Natural killer cell (primary cell): ENCODE results near the gene ITGAX. TPM values are rescaled to one million over a fixed set of nuclear protein-coding genes. Genes with fewer than 3 reads are reported as not detected.

Source experiments
- ATAC-seq, 3 donors: fragments of 150-1000 bp in 2 of 3; fragments of 200-7000 bp in 1 of 3; cut with Tn5 transposase; 1 replicate in 1 of 3; 2 replicates in 2 of 3; pipeline ENCODE4 v1.10.0; 2021; ENCODE audit warnings: mild to moderate bottlenecking in 2 of 3, moderate library complexity in 2 of 3
- DNase-seq, 2 donors: peaks; one replicate each; pipeline versions ENCODE4 v3.0.0 to v3.0.0-alpha.2; 2013 to 2021; ENCODE audit warnings: mixed read lengths in 1 of 2
- H3K27ac ChIP-seq: one replicate; pipeline ENCODE4 v1.5.1; 2013; ENCODE audit warnings: mild to moderate bottlenecking, low read length
- H3K27me3 ChIP-seq: one replicate; pipeline ENCODE4 v1.6.1; 2013; ENCODE audit warnings: low read length; ENCODE audit not compliant: control insufficient read depth, insufficient read depth
- H3K36me3 ChIP-seq: one replicate; pipeline ENCODE4 v1.6.1; 2013; ENCODE audit warnings: low read length; ENCODE audit not compliant: control insufficient read depth, insufficient read depth
- H3K4me1 ChIP-seq: one replicate; pipeline ENCODE4 v1.6.1; 2013; ENCODE audit warnings: low read length; ENCODE audit not compliant: control insufficient read depth, insufficient read depth
- H3K4me3 ChIP-seq: one replicate; pipeline ENCODE4 v1.5.1; 2013; ENCODE audit warnings: low read length
- H3K9me3 ChIP-seq: one replicate; pipeline ENCODE4 v1.6.1; 2013; ENCODE audit warnings: low read length; ENCODE audit not compliant: control insufficient read depth, insufficient read depth
- H3K27ac Mint-ChIP-seq, 2 donors: one replicate each; pipeline ENCODE4 v1.8.0; 2022; ENCODE audit warnings: mild to moderate bottlenecking in 2 of 2, mixed read lengths in 2 of 2, moderate library complexity in 1 of 2
- H3K27me3 Mint-ChIP-seq, 2 donors: one replicate each; pipeline ENCODE4 v1.8.0; 2022; ENCODE audit warnings: low read depth in 2 of 2, mixed read lengths in 2 of 2
- H3K36me3 Mint-ChIP-seq: one replicate; pipeline ENCODE4 v1.8.0; 2022; ENCODE audit warnings: mixed read lengths
- H3K4me1 Mint-ChIP-seq, 2 donors: one replicate each; pipeline ENCODE4 v1.8.0; 2022; ENCODE audit warnings: mixed read lengths in 2 of 2
- H3K4me3 Mint-ChIP-seq: one replicate; pipeline ENCODE4 v1.8.0; 2022; ENCODE audit warnings: mild to moderate bottlenecking, moderate library complexity, mixed read lengths
- H3K9me3 Mint-ChIP-seq, 2 donors: one replicate each; pipeline ENCODE4 v1.8.0; 2022; ENCODE audit warnings: mixed read lengths in 2 of 2
- WGBS: methylation state at CpG from one replicate; pipeline ENCODE4 v1.1.7; 2013; ENCODE audit warnings: missing lambda C conversion rate; ENCODE audit not compliant: insufficient coverage; 5-methylcytosine and 5-hydroxymethylcytosine counted together
- intact Hi-C: fragments of 100-400 bp; cut with micrococcal nuclease; formaldehyde crosslinking; loops from one replicate; pipeline ENCODE4 v1.14.2; 2022
- total RNA-seq, 4 donors: library from RNA; stranded (reverse); fragments of 120-200 nt in 1 of 4; gene quantifications; one replicate each; pipeline versions ENCODE4 v1.2.3 to v1.2.4, GENCODE V29; 2013 to 2022
- TF ChIP-seq, protein P1 (sequence below): fragments of 200-600 bp; IDR thresholded peaks from one replicate; pipeline ENCODE4 v1.8.0; 2022; ENCODE audit warnings: antibody characterized with exemption

ITGAX gene
- total RNA-seq, 3 donors from 2014 or later (not counting 1 experiment from before 2014, with no cell fraction given): 224 to 249 (median 233) TPM

DNA sequence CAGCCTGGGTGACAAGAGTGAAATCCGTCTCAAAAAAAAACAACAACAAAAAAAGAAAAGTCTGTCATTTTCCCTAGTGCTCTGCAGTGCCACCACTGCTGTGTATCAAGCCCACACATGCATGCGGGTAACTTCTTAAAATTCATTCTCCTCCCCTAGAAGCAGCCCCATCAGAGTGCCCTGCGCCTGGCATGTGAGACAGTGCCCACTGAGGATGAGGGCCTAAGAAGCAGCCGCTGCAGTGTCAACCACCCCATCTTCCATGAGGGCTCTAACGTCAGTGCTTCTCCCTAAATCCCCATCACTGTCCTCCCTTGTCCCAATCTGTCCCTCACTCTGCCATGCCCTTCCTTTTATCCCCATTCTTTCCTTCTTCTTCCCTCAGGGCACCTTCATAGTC is 62.9 kb downstream of the ITGAX start:
- Histone ChIP-seq H3K27me3 (no peaks in the 10 kb centered on the region), H3K27ac (no peak overlapping the region), H3K4me1 (peaks cover 92% of the 10 kb centered on the region), H3K4me3 (no peak overlapping the region), H3K9me3 (no peaks in the 10 kb centered on the region), H3K36me3 (no peaks in the 10 kb centered on the region)
- intact Hi-C loops: no loop called here
- TF ChIP-seq, protein P1, sequence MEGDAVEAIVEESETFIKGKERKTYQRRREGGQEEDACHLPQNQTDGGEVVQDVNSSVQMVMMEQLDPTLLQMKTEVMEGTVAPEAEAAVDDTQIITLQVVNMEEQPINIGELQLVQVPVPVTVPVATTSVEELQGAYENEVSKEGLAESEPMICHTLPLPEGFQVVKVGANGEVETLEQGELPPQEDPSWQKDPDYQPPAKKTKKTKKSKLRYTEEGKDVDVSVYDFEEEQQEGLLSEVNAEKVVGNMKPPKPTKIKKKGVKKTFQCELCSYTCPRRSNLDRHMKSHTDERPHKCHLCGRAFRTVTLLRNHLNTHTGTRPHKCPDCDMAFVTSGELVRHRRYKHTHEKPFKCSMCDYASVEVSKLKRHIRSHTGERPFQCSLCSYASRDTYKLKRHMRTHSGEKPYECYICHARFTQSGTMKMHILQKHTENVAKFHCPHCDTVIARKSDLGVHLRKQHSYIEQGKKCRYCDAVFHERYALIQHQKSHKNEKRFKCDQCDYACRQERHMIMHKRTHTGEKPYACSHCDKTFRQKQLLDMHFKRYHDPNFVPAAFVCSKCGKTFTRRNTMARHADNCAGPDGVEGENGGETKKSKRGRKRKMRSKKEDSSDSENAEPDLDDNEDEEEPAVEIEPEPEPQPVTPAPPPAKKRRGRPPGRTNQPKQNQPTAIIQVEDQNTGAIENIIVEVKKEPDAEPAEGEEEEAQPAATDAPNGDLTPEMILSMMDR: no peak
- Mint-ChIP-seq H3K4me1 (peaks cover 80 to 84% of the 10 kb centered on the region in 2 donors), H3K9me3 (no peaks in the 10 kb centered on the region), H3K27ac (no peak overlapping the region), H3K27me3 (no peaks in the 10 kb centered on the region), H3K4me3 (peak overlapping the region; percentile 67), H3K36me3 (no peaks in the 10 kb centered on the region)
- DNase-seq (no peak), ATAC-seq (no peak)
- 89% methylated on average over 5 of the region's 5 CpGs for WGBS

DNA sequence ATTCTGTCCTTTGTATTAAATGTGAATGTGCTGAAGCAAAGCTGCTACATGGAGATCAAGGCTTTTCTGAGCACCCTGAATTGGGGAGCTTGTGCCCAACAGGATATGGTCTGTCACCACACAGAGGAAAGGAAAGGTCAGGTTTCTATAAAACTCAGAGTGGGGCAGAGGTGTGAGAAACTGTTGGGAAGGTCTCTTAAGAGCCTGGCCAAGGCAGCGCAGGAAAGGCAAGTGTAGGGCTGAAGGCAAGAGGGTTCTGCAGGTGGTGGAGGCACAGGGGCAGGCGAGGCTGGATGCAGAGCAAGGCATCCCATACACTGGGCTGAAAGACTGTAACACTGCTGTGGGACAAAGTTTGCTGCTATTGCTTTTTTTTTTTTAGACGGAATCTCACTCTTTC is 65.1 kb downstream of the ITGAX start:
- peak; percentile 44 to 64 (median 57) for ATAC-seq
- peaks cover 71 to 76% of the 10 kb centered on the region in 2 donors for H3K4me1 Mint-ChIP-seq
- no peaks in the 10 kb centered on the region for H3K9me3 Mint-ChIP-seq

DNA sequence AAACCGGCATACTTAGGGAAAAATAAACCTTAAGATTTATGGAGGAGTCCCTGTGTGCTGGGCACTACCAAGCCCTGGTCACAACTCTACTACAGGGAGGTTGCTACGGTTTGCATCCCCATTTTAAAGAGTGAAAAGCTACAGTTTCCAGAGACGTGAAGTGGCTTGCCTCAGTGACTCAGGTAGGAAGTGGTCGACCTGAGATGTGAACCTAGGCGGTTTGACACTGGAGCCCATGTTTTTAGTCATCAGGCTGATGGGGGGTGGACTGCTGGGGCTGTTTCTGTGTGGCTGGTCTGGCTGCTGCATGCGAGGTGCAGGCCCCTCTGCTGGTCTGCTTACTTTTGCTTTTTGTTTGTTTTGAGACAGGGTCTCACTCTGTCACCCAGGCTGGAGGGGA is 66.6 kb downstream of the ITGAX start:
- no peaks in the 10 kb centered on the region for H3K27me3 ChIP-seq
- DNase-seq: peak; percentile 60 to 71
- WGBS: 25% methylated on average over 6 of the region's 6 CpGs
- intact Hi-C loops: no loop called here
- Mint-ChIP-seq H3K27ac (peak overlapping the region; percentile 35 to 36), H3K27me3 (peaks cover 0 to 2% of the 10 kb centered on the region in 2 donors), H3K36me3 (no peaks in the 10 kb centered on the region), H3K9me3 (no peaks in the 10 kb centered on the region), H3K4me1 (peaks cover 62 to 67% of the 10 kb centered on the region in 2 donors), H3K4me3 (peak overlapping the region; percentile 74)
- TF ChIP-seq, protein P1: no peak
- H3K36me3 ChIP-seq: no peaks in the 10 kb centered on the region
- peak; percentile 74 to 88 (median 85) for ATAC-seq
- H3K4me3 ChIP-seq: no peak overlapping the region
- H3K4me1 ChIP-seq: peaks cover 79% of the 10 kb centered on the region
- H3K27ac ChIP-seq: no peak overlapping the region
- no peaks in the 10 kb centered on the region for H3K9me3 ChIP-seq

More for the DNA sequence above, 65.1 kb downstream of the ITGAX start:
- Histone ChIP-seq H3K27ac (no peak overlapping the region), H3K27me3 (no peaks in the 10 kb centered on the region), H3K9me3 (no peaks in the 10 kb centered on the region), H3K36me3 (no peaks in the 10 kb centered on the region), H3K4me3 (no peak overlapping the region), H3K4me1 (peaks cover 91% of the 10 kb centered on the region)
- peak overlapping the region; percentile 83 for H3K4me3 Mint-ChIP-seq
- intact Hi-C loops: no loop called here
- TF ChIP-seq, protein P1: no peak
- peak overlapping the region; percentile 71 to 81 for H3K27ac Mint-ChIP-seq
- H3K27me3 Mint-ChIP-seq: peaks cover 0 to 2% of the 10 kb centered on the region in 2 donors
- 29% methylated on average over 3 of the region's 3 CpGs for WGBS
- DNase-seq: peak in 1 of 2 donors; percentile 28
- H3K36me3 Mint-ChIP-seq: no peaks in the 10 kb centered on the region

DNA sequence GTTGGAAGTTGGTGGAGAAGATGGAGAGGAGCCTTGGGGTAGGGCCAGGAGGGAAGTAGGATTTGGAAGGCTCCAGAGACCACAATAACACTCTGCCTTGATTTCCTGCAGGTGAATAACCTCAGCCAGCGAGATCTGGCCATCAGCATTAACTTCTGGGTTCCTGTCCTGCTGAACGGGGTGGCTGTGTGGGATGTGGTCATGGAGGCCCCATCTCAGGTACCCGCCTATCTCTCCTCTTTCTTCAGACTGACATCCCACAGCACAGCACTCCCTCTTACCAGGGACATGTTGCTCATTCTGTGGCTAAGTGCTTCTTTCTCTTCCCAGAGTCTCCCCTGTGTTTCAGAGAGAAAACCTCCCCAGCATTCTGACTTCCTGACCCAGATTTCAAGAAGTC is 68.3 kb downstream of the ITGAX start:
- H3K27me3 ChIP-seq: no peaks in the 10 kb centered on the region
- no peaks in the 10 kb centered on the region for H3K36me3 ChIP-seq
- ATAC-seq: no peak
- no peaks in the 10 kb centered on the region for H3K9me3 ChIP-seq
- intact Hi-C loops: no loop called here
- 48% methylated on average over 3 of the region's 3 CpGs for WGBS
- no peaks in the 10 kb centered on the region for H3K9me3 Mint-ChIP-seq
- no peak overlapping the region for H3K27ac ChIP-seq
- H3K4me1 ChIP-seq: peaks cover 77% of the 10 kb centered on the region
- TF ChIP-seq, protein P1: no peak
- peaks cover 55 to 61% of the 10 kb centered on the region in 2 donors for H3K4me1 Mint-ChIP-seq
- no peak for DNase-seq
- peak overlapping the region in 1 of 2 donors; percentile 47 for H3K27ac Mint-ChIP-seq
- peak overlapping the region; percentile 46 for H3K4me3 Mint-ChIP-seq
- H3K27me3 Mint-ChIP-seq: peaks cover 0 to 2% of the 10 kb centered on the region in 2 donors
- H3K4me3 ChIP-seq: no peak overlapping the region
- H3K36me3 Mint-ChIP-seq: no peaks in the 10 kb centered on the region
